Keratinocyte (primary cell): ENCODE data around the gene PWWP2B. TPM values are rescaled to one million over a fixed set of nuclear protein-coding genes. Genes with fewer than 3 reads are reported as not detected.
A peak's percentile ranks its signal among the peaks of the same experiment; 100 is the strongest.

Source experiments
- DNase-seq: peaks from one replicate; pipeline ENCODE4 v3.0.0-alpha.2; 2011; ENCODE audit warnings: low read depth, missing footprints, low spot score
- FAIRE-seq: peaks from 2 replicates; lab custom pipeline; 2011; peaks lifted over from hg19 to GRCh38; lab: Jason Lieb, UNC
- H2AFZ ChIP-seq: 2 replicates; pipeline ENCODE4 v1.6.0; 2012; ENCODE audit warnings: low read length, control low read depth, inconsistent platforms; ENCODE audit not compliant: control insufficient read depth
- H3K27ac ChIP-seq: 2 replicates; pipeline ENCODE4 v1.5.1; 2011; ENCODE audit warnings: low read length; ENCODE audit not compliant: control insufficient read depth, insufficient read depth
- H3K27me3 ChIP-seq: 3 replicates; pipeline ENCODE4 v1.6.0; 2011; ENCODE audit warnings: low read length; ENCODE audit not compliant: control insufficient read depth, insufficient read depth; ENCODE audit errors: extremely low read depth
- H3K36me3 ChIP-seq, 2 experiments: 2 replicates in 1 of 2; 3 replicates in 1 of 2; pipeline ENCODE4 v1.5.1; 2011; ENCODE audit warnings: low read length in 2 of 2, mild to moderate bottlenecking in 1 of 2; ENCODE audit not compliant: control insufficient read depth in 2 of 2, insufficient read depth in 2 of 2; ENCODE audit errors: extremely low read depth in 1 of 2
- H3K4me1 ChIP-seq: 3 replicates; pipeline ENCODE4 v1.5.1; 2011; ENCODE audit warnings: low read length; ENCODE audit not compliant: control insufficient read depth, insufficient read depth; ENCODE audit errors: extremely low read depth
- H3K4me2 ChIP-seq: 3 replicates; pipeline ENCODE4 v1.6.0; 2011; ENCODE audit warnings: low read depth, low read length; ENCODE audit not compliant: control insufficient read depth, insufficient read depth; ENCODE audit errors: extremely low read depth
- H3K4me3 ChIP-seq, 3 experiments: fragments of 200-600 bp in 1 of 3; sonication (generic) in 1 of 3; 2 replicates in 2 of 3; 3 replicates in 1 of 3; pipeline ENCODE4 v1.5.1; 2011 to 2016; ENCODE audit warnings: low read length in 3 of 3, mild to moderate bottlenecking in 3 of 3, control low read depth in 2 of 3, inconsistent platforms in 1 of 3, low read depth in 1 of 3, mixed read lengths in 1 of 3, mixed run types in 1 of 3, moderate library complexity in 1 of 3; ENCODE audit not compliant: control insufficient read depth in 2 of 3, insufficient read depth in 2 of 3; ENCODE audit errors: extremely low read depth in 1 of 3
- H3K79me2 ChIP-seq: 2 replicates; pipeline ENCODE4 v1.6.0; 2012; ENCODE audit warnings: low read length; ENCODE audit not compliant: control insufficient read depth, insufficient read depth
- H3K9ac ChIP-seq: 3 replicates; pipeline ENCODE4 v1.6.0; 2011; ENCODE audit warnings: low read length; ENCODE audit not compliant: control insufficient read depth, insufficient read depth; ENCODE audit errors: extremely low read depth
- H3K9me1 ChIP-seq: 3 replicates; pipeline ENCODE4 v1.6.0; 2011; ENCODE audit warnings: low read length; ENCODE audit not compliant: control insufficient read depth, insufficient read depth; ENCODE audit errors: extremely low read depth
- H3K9me3 ChIP-seq: 2 replicates; pipeline ENCODE4 v1.5.1; 2012; ENCODE audit warnings: low read depth, low read length; ENCODE audit not compliant: control insufficient read depth
- H4K20me1 ChIP-seq: 3 replicates; pipeline ENCODE4 v1.6.0; 2011; ENCODE audit warnings: low read length; ENCODE audit not compliant: control insufficient read depth, insufficient read depth; ENCODE audit errors: extremely low read depth
- CTCF ChIP-seq, 3 experiments: IDR thresholded peaks in 1 of 3; conservative IDR thresholded peaks in 1 of 3; optimal IDR thresholded peaks in 1 of 3; 2 replicates in 2 of 3; 3 replicates in 1 of 3; pipeline versions ENCODE3 to v1.5.1; 2011; ENCODE audit warnings: low read length in 3 of 3, mild to moderate bottlenecking in 3 of 3, moderate library complexity in 2 of 3, control low read depth in 1 of 3, inconsistent platforms in 1 of 3; ENCODE audit not compliant: insufficient read depth in 2 of 3; ENCODE audit errors: extremely low read depth in 1 of 3
- EZH2 ChIP-seq: IDR thresholded peaks from one replicate; pipeline ENCODE4 v1.6.1; 2012; ENCODE audit warnings: inconsistent platforms, mild to moderate bottlenecking, low read length, moderate library complexity
- dilution Hi-C: fragments of 300-500 bp; cut with MboI; formaldehyde crosslinking; loops from one replicate; pipeline ENCODE4 v1.7.0; 2020; ENCODE audit warnings: low sequenced_read_pairs; ENCODE audit not compliant: extremely low pct_ligation_motif_present
- polyA plus RNA-seq, 5 experiments: library from polyadenylated mRNA; depleted of rRNA in 3 of 5; stranded (reverse) in 3 of 5; stranded (forward) in 1 of 5; unstranded in 1 of 5; fragments of >200 nt; gene quantifications; 1 replicate in 1 of 5; 2 replicates in 3 of 5; 3 replicates in 1 of 5; pipeline versions ENCODE4 v1.2.1 to v1.2.3, GENCODE V29; 2011 to 2012; ENCODE audit warnings: missing spikeins in 2 of 5, low read depth in 1 of 5, low replicate concordance in 1 of 5

The PWWP2B gene
- polyA plus RNA-seq, 1 donor (not counting 4 experiments of a cell fraction or from before 2014, with no cell fraction given): 3.1 TPM

- Histone ChIP-seq H3K9me1 (no peaks in the 10 kb centered on the region), H3K4me2 (peak overlapping the region; percentile 3), H3K36me3 (no peaks in the 10 kb centered on the region), H4K20me1 (no peaks in the 10 kb centered on the region), H3K27ac (no peak overlapping the region), H3K27me3 (peaks cover 3% of the 10 kb centered on the region), H3K4me1 (peaks cover 32% of the 10 kb centered on the region), H3K9ac (no peak overlapping the region), H3K4me3 (no peak overlapping the region), H3K79me2 (no peaks in the 10 kb centered on the region), H2AFZ (peak overlapping the region; percentile 52), H3K9me3 (no peaks in the 10 kb centered on the region)
- TF ChIP-seq EZH2 (no peak), CTCF (optimal IDR thresholded peaks at IDR 0.05 in 1 of 3, IDR thresholded peaks at IDR 0.05 in 1 of 3, conservative IDR thresholded peaks at IDR 0.05 in 1 of 3; ENCODE audit: extremely low read depth in 1 of 3, insufficient read depth in 2 of 3, low read length in 3 of 3) (no peak)
- dilution Hi-C loops: no loop called here
- DNase-seq (peak; percentile 17), FAIRE-seq (no peak)
These were observed 54.7 kb downstream of the PWWP2B start for GRCh38 chr10:132451506-132452215.

- H2AFZ ChIP-seq: no peak overlapping the region
- H3K27ac ChIP-seq: no peak overlapping the region
- no peak overlapping the region for H3K4me3 ChIP-seq
- no peak for TF ChIP-seq EZH2
- peak in 1 of 3 experiments; percentile 31 for TF ChIP-seq CTCF (optimal IDR thresholded peaks at IDR 0.05 in 1 of 3, IDR thresholded peaks at IDR 0.05 in 1 of 3, conservative IDR thresholded peaks at IDR 0.05 in 1 of 3; ENCODE audit: extremely low read depth in 1 of 3, insufficient read depth in 2 of 3, low read length in 3 of 3)
- H4K20me1 ChIP-seq: no peaks in the 10 kb centered on the region
- H3K4me2 ChIP-seq: no peak overlapping the region
- DNase-seq (no peak), FAIRE-seq (no peak)
- H3K9me1 ChIP-seq: no peaks in the 10 kb centered on the region
- dilution Hi-C loops: no loop called here
- H3K9ac ChIP-seq: no peak overlapping the region
- H3K4me1 ChIP-seq: peaks cover 28% of the 10 kb centered on the region
- no peaks in the 10 kb centered on the region for H3K36me3 ChIP-seq
- H3K79me2 ChIP-seq: no peaks in the 10 kb centered on the region
- peaks cover 3% of the 10 kb centered on the region for H3K27me3 ChIP-seq
- no peaks in the 10 kb centered on the region for H3K9me3 ChIP-seq
These were observed 55.2 kb downstream of the PWWP2B start for GRCh38 chr10:132452216-132452650.
